Fibroblast of skin of right quadriceps (primary cell): ENCODE measurements around the gene CACNG1.
A peak's percentile ranks its signal among the peaks of the same experiment; 100 is the strongest.
"Not testable (repeated sequence)": the region's sequence is repeated elsewhere in the genome, so short reads cannot be mapped to it uniquely, and the experiment has no call there.

Experiments used
- DNase-seq: peaks from one replicate; pipeline ENCODE4 v3.0.0-alpha.2; 2013

CACNG1 gene

DNA sequence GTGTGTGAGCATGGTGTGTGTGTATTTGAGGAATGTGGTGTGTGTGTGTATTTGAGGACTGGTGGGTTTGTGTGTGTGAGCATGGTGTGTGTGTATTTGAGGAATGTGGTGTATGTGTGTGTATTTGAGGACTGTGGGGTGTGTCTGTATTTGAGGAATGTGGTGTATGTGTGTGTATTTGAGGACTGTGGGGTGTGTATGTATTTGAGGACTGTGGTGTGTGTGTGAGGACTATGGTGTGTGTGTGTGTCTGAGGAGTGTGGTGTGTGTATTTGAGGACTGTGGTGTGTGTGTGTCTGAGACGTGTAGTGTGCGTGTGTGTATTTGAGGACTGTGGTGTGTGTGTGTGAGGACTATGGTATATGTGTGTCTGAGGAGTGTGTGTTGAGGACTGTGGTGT, 18.0 kb upstream of the CACNG1 start:
- peak; percentile 5 for DNase-seq

DNA sequence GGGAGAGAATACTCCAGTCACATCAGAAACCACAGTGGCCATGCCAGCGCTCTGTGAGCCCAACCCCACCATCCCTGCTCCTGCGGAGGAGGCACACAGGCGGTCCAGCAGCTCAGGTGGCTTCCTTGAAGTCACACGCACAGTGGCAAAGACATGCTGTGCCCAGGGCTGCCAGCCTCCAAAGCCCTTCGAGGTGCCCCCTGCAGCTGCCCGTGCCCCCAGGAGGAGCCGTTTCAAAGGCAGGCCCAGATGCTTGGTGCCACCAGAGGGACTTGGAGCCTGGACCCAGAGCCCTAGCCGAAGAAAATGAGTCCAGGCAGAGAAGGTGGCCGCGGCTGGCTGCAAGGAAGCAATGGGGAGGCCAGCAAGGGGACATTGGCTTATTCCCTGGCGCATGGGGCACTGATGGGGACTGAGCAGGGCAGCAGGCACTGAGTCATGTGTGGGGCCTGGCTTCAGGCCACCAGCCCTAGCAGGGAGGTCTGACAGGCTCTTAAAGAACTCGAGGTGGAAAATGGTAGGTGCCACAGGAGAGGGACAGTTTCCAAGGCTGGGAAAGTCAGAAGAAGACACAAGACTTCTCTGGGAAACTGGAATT, 17.2 kb upstream of the CACNG1 start:
- peak; percentile 3 for DNase-seq

DNA sequence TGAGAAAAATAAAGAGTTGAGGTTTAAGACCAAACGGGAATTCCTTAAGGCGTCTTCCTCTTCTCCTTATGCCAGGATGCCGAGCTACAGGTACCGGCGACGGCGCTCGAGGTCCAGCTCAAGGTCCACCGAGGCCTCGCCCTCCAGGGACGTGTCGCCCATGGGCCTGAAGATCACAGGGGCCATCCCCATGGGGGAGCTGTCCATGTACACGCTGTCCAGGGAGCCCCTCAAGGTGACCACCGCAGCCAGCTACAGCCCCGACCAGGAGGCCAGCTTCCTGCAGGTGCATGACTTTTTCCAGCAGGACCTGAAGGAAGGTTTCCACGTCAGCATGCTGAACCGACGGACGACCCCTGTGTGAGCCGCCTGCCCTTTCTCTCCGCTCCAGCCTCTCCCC, 13.7 kb upstream of the CACNG1 start:
- DNase-seq, result no peak

DNA sequence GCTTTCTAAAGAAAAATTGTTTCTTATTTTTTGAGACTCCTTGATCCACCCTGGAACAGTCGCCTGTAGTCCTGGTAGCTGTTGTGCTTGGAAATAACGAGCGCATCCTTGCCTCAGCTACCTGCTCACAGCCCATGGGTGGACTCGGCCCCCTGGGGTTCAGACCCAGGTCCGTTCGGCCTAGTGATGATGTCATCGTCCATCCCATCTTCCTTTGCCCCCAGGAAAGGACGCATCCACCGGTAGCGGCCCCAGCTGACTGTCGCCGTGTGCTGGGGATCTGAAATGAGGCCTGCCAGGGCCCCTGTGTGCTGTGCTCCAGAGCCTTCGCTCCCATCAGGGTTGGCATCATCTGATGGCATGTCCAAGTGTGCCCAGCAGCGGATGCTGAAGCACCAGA, 12.0 kb upstream of the CACNG1 start:
- DNase-seq, result no peak

DNA sequence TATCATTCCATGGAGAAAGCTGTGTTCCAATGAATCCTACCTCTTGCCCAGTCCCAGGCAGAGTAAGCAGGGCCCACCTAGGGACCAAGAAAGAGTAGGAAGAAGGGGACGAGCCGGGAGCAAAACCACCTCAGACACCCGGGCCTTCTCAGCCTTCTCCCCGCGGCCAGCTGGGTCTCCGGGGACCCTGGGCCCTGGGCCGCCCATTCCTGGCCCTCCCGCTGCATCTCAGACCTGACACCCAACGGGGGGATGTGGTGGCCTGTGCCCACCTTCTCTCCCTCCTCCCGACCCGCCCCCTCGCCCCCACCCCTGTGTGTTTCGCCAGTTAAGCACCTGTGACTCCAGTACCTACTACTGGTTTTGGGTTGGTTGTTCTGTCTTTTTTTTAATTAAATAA, 11.4 kb upstream of the CACNG1 start:
- DNase-seq, result no peak

DNA sequence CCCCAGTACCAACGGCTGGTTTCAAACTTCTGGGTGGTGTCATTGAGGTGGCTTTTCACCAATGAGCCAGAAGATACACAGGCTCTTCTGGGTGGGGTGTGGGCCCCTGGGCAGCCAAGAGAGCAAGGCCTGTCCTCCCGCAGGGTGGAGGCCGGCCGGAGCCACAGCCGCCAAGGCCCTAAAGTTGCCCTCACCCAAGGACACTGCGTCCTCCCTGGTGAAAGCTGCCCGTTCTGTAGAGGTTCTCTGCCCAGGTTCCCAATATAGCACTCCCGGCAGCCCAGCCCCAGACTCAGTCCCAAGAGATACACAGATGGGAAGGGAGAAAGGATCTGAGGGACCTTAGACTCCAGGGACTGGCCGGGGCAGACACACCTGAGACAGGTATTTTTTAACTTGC, 10.7 kb upstream of the CACNG1 start:
- DNase-seq, result no peak

DNA sequence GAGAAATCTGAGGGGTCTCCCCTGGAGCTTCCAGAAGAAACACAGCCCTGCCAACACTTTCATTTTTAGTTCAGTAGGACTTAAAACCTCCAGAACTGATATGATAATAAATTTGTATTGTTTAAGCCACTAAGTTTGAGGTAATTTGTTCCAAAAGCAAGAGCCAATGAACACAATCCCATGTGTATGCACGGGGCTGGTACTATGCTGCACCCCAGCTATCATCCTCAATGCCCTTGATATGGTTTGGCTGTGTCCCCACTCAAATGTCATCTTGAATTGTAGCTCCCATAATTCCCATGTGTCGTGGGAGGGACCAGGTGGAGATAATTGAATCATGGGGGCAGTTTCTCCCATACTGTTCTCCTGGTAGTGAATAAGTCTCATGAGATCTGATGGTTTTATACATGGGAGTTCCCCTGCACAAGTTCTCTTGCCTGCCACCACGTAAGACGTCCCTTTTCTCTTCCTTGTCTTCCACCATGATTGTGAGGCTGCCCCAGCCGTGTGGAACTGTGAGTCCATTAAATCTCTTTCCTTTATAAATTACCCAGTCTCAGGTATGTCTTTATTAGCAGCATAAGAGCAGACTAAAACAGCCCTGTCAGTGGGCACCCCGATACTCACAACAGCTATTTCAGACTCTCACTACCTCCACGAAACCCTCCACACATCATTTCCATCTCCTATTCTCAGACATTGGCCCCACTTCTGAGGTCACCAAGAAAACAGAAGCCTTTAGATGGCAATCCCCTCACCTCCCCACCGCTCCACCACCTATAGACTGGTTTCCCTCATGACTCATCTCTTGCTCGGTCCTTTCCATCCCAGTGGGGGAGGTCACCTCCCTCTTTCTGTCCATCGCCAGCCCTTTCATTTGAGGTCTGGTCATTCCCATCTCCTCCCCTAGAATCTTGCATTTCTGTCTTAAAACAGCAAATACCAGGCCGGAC, 8.9 kb upstream of the CACNG1 start:
- no peak for DNase-seq

DNA sequence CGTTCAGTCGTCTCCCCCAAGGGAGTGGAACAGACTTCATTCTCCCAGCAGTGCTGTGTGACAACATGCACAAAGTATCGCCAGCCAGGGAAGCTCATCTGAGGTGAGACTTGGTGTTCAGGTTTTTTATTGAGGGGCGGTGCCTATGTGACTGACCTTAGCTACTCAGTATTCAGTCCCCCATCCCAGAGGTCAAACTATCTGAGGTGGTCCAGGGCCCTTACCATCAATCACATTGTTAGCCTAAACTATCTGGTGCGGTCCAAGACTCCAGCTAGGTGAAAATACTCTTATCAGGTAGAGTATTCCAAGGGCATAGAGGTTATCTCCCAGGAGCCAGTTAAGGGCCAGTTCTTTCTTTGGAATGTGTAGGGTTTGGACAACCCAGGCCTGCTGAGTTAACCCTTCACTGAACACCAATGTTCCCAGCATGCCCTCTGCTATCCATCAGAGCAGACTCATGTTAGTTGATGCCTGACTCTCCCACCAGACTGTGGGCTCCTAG, 5.4 kb upstream of the CACNG1 start:
- no peak for DNase-seq

DNA sequence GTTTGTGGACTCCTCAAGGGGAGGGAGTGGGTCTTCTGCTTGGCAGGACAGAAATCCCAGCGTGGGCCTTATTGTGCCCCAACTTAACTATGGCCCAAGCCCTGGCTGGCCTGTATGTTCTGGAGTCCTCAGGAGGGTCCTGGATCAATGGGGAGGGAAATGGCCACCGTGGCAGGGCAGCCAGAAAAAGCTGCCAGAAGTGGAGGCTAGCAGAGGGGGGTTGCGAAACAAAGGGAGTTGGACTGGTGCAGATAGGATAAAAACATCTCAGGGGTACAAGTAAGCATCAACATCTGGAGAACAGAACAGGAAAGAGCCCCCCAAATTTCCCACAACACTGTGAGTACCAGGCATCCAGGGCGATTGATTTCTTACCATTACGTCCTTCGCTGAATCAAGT, 3.7 kb upstream of the CACNG1 start:
- no peak for DNase-seq

DNA sequence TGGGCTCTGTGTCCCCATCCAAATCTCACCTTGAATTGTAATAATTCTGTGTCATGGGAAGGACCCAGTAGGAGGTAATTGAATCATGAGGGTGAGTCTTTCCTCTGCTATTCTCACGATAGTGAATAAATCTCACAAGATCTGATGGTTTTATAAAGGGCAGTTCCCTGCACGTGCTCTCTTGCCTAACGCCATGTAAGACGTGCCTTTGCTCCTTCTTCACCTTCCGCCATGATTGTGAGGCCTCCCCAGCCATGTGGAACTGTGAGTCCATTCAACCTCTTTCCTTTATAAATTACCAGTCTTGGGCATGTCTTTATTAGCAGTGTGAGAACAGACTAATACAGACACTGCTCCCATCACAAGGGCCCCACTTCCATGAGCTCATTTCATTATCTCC, 3.2 kb upstream of the CACNG1 start:
- DNase-seq, result not testable (repeated sequence)

DNA sequence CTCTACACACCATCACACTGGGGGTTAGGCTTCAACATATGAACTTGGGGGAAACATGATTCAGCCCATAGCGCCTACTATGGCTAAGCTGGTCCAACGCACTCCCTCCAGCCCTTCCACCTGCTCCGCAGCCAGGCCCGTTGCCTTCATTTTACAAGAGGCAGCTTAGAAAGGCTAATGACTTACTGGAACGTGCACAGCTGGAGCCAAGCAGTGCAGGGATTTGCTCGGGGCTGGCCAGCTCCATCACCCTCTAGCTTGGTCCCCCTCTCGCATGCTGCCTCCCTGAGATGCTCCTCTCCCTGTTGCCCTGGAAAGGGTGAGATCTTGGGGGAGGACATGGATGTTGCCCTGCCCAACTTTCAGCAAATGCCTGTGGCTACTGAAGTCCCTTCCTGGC, 2.8 kb upstream of the CACNG1 start:
- no peak for DNase-seq

DNA sequence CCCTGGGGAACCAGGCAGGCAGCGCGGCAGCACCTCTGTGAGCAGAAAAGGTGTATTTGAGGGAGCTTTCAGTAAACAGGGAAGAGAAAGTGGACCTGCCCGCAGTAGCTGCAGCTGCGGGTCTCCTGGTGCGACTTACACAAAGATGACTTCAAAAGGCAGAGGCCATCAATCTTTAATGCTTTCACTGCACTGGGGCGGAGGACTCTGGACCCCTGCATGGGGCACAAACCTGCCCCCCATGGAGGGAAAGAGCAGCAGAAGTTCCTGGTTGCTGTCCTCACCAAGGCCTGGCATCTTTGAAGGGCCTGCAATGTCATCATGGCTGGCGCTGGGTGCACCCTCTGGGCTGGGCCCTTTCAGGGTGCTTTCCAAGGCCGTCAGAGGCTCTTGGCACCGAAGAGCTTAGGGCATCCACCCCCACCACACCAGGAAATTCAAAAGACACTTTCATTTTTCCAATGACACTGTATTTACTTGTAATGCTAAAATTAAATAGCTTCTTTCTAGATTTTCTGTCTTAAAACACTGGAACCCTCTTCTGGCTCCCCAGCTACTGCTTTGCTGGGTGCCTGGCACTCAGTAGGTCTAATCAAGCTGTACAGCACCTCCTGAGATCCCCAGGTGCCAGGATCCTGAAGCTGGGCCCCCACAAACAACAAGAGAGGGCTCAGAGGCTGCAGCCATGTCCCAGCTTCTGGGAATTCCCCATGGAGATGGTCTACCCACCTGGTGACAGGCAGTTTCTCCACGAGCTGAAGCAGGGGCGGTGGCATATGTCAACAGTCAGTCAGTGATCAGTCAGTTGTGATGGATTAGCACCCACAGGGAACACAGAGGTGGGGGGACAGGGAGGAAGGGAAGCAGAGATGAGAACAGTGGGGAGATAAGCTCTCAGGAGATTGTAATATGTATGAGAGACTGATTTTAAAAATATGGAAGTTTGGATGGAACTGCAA, 2.1 kb upstream of the CACNG1 start:
- no peak for DNase-seq

DNA sequence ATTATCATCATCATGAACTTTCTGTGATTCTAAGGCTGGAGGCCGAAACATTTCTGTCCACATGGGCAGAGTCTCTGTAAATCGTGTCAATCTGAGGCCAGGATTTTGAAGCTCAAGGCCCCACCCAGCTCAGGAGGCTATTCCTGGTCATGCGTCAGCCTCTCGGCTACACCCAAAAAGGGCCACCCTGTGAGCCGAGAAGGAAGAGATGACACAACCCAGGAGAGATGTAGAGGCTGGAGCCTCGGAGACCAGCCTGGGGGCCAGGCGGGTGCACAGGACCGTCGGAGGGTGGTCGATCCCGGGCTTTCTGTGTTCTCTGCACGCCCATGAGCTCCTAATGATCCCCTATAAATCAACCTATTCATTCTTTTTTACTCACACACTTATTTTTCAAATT, 1.1 kb upstream of the CACNG1 start:
- DNase-seq, result no peak

DNA sequence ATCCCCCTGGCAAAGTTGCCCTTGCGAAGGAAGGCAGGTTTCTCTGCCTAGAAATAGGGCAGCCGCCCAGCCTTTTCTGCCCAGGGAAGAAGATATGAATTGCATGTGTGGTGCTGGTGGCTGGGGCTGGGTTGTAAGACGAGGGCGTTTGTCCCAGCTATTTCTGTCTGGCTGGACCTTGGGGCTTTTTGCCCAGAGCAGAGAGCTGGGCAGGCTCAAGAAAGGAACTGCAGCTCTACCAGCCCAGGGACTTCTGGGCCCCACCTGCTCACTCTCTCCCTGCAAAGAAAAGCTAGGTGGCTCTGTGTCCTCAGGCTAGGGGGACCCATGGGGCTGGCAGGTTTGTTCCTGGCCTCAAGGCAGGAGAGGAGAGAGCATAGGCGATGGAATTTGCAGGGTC, 586 bp downstream of the CACNG1 start:
- no peak for DNase-seq

DNA sequence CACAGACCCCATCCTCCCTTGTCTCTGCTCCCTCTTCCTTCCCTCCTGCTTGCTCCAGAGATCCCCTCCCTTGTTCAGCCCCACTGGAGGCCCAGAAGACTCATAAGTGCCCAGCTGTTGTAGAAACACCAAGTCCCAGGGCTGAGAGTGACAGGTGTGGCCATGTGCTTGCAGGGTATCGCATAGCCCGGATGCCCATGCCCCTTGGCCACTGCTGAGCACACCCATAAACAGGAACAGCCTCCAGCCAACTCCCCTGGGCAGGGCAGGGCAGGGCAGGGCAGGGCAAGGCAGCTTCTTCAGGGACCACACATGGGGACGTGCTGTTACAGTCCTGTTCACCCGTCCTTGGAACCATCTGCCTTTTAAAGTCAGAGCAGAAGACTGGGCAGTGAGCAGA, 2.0 kb downstream of the CACNG1 start:
- DNase-seq, result no peak

DNA sequence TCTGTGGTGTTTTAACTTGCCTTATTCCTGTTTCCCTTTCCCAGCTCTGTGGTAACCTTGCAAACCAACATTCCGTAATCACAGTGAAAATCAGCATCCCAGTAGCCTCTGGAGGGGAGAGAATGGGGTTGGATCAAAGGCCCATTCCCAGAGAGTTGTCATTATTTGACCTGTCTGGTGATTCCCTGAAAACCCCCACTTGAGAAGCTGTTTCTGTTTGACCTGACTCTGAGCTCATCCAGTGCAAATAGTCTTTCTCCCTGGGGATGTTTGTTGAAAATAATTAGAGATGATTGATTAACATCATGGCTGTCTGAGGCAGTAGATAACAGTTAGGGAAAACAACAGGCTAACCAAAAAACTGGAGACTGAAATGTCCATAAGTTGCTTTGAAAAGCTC, 3.0 kb downstream of the CACNG1 start:
- no peak for DNase-seq

DNA sequence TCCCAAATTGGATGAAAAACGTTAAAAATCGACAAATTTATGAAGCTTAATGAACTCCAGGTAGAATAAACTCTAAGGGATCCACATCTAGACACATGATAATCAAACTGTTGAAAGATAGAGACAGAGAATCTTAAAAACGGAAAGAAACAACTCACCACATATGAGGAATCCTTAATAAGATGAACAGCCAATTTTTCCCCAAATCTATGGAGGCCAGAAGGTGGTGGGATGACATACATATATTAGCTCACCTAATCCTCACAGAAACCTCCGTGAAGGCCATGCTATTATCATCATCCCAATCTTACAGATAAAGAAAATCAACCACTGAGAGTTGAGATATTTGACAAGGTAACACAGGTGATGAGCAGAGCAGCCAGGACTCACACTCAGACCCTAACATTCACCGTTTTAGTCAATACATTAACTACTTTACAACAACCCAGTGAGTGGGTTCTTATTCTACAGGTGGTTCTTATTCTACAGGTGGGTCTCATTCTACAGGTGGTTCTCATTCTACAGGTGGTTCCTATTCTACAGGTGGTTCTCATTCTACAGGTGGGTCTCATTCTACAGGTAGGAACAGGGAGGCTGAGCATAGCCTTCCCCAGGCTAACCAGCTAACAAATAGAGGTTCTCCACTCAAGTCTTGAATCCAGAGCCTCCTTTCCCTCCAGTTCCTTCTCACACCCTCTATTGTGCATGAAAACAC, 4.8 kb downstream of the CACNG1 start:
- no peak for DNase-seq

DNA sequence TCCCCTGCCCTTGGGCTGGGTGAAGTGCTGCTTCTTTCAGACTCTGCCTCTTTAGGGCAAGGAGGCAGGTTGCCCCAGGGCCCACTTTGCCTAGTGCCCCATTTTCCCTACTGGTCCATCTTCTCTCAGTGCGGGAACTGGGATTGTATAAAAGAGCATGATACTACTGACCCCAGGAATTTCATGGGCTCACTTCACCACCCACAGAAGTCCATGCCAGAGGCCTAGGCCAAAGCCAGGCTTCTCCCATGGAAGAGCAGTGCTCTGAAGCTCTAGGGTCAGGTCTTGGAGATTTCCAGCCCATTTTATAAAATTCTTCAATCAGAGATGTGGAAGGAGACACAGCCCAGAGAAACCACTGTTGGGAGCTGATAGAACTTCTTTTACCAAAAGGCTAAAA, 5.7 kb downstream of the CACNG1 start:
- no peak for DNase-seq

DNA sequence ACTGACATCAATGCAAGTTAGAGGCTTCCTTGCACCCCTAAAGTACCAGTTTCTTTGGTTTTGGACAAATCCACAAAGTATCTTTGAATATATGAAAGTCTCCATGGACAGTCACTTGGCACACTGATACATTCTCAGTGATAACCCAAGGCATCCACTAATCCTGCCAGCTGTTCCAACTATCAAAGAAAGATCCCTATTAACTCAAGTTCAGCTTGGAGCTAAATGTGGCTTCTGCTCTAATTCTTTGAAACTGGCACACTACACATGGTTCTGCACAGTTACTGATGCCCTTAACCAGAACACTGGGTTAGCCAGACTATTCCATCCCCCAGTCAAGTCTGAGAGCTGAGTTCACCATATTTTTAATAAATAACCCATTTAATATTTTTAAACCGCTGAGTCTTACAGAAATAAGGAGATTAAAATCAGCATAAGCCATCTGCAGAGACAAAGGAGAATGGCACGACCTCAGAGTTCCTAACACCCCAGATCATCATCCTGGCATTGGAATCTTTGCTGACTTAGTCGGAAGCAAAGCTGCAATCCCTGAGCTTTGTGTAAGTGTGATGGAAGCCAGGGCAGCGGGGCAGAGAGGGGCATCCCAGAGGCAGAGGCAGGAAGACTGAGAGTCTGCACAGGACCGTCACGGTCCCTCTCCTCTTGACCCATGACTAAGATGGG, 6.3 kb downstream of the CACNG1 start:
- DNase-seq, result no peak

DNA sequence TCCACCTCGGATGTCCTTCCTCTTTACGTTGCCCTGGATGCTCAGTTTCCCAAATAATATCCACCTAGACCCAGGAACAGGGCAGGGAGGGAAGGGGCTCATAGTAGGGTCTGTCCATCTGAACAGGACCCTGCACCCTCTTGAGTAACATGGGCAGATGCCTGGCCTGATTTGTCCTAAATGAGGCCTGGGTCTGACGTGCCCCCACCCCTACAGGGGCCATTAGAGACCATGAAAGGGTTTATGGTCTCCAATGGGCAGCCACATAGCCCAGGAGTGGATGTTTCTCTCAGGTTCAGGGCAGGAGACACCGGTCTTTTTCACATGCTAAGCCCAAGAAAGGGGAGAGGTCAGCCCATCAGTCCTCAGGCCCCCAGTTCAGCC, 6.8 kb downstream of the CACNG1 start:
- no peak for DNase-seq

DNA sequence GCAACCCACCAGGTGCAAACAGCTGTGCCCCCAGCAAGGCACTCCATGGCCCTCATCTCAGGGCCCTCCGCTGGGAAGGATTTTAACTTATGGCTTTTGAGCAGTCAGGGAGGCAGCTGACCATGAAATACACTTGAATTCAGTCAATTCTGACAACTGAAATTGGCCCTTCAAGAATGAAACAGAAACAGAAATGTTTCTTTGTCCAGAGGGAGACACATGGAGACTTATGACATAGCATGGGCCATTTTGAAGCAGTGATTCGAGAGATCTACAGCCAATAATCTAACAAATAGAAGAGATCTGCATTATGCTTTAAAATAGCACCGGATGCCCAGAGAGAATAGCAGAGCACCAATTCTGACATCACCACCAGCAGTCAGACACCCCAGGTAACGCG, 7.5 kb downstream of the CACNG1 start:
- no peak for DNase-seq
